Activated CD4-positive, alpha-beta memory T cell treated with anti-CD3 and anti-CD28 coated beads for 36 hours (primary cell): ENCODE measurements around the gene MAP3K5. TPM values are rescaled to one million over a fixed set of nuclear protein-coding genes. Genes with fewer than 3 reads are reported as not detected.
A peak's percentile ranks its signal among the peaks of the same experiment; 100 is the strongest.

Experiments
- CTCF ChIA-PET: fragments of 350-600 bp; sonication (Branson Sonifier 250); formaldehyde crosslinking; loops from one replicate; lab custom pipeline; 2021; ENCODE audit warnings: antibody characterized with exemption, inconsistent platforms; lab: Charles Lee
- POLR2A ChIA-PET: fragments of 350-600 bp; sonication (Branson Sonifier 250); formaldehyde crosslinking; loops from one replicate; lab custom pipeline; 2021; ENCODE audit warnings: antibody characterized with exemption; lab: Charles Lee
- DNase-seq: peaks from one replicate; pipeline ENCODE4 v3.0.0-alpha.2; 2020
- H3K27ac Mint-ChIP-seq: one replicate; pipeline ENCODE4 v1.8.0; 2021; ENCODE audit warnings: mixed read lengths
- H3K27me3 Mint-ChIP-seq: one replicate; pipeline ENCODE4 v1.8.0; 2021; ENCODE audit warnings: mixed read lengths
- H3K36me3 Mint-ChIP-seq: one replicate; pipeline ENCODE4 v1.8.0; 2021; ENCODE audit warnings: mixed read lengths
- H3K4me1 Mint-ChIP-seq: one replicate; pipeline ENCODE4 v1.8.0; 2021; ENCODE audit warnings: low read depth, mixed read lengths
- H3K4me3 Mint-ChIP-seq: one replicate; pipeline ENCODE4 v1.8.0; 2021; ENCODE audit warnings: mild to moderate bottlenecking, mixed read lengths
- H3K9me3 Mint-ChIP-seq: one replicate; pipeline ENCODE4 v1.8.0; 2021; ENCODE audit warnings: mixed read lengths
- intact Hi-C: fragments of 100-400 bp; cut with micrococcal nuclease; formaldehyde crosslinking; loops from one replicate; pipeline ENCODE4 v1.15.1; 2023
- total RNA-seq, 2 experiments: library from RNA; stranded (reverse); gene quantifications; one replicate each; pipeline ENCODE4 v1.2.3, GENCODE V29; 2021

The MAP3K5 gene
- total RNA-seq, 2 experiments from 2014 or later = 13.2 to 13.8 TPM

DNA sequence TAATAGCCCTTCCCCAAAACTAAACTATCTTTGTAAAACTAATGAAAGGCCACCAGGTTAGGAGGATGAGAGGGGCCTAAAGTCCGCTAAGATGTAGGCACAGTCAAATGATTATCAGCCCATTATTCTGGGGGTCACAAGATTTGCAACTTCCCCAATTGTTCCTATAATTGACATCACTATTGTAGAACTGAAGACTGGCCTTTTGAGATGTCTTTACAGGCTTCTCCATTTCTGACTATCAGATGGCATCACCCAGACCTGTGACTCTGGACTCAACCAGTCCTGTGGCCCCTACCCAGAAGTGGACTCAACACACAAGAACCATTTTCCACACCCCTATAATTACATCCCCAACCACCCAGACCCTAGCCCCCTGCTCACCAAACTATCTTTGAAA lies 180.5 kb downstream of the MAP3K5 start:
- Mint-ChIP-seq H3K27me3 (no peaks in the 10 kb centered on the region), H3K27ac (no peak overlapping the region), H3K9me3 (no peaks in the 10 kb centered on the region), H3K4me1 (peaks cover 15% of the 10 kb centered on the region), H3K36me3 (peaks cover 3% of the 10 kb centered on the region), H3K4me3 (no peak overlapping the region)
- CTCF ChIA-PET = interaction anchor here (0.6 to 4.0 kb wide), 3 partner anchors 33 to 267 kb away, joined by 3 to 19 read pairs (median 3); partner anchors contain the start of gene MAP3K5
- intact Hi-C loops = no loop called here
- DNase-seq = no peak
- POLR2A ChIA-PET = no interaction called here

- ChIA-PET CTCF (interaction anchor here (0.6 kb wide), 2 partner anchors 181 to 267 kb away, joined by 3 read pairs; partner anchors contain the start of gene MAP3K5), POLR2A (no interaction called here)
- intact Hi-C loops = no loop called here
- Mint-ChIP-seq H3K4me1 (peaks cover 15% of the 10 kb centered on the region), H3K27ac (no peak overlapping the region), H3K27me3 (no peaks in the 10 kb centered on the region), H3K9me3 (no peaks in the 10 kb centered on the region), H3K4me3 (no peak overlapping the region), H3K36me3 (peaks cover 3% of the 10 kb centered on the region)
- DNase-seq = no peak
Observed at GRCh38 chr6:136611133-136611532, 181.1 kb downstream of the MAP3K5 start.

GRCh38 chr6:136609873-136610706 lies 182.2 kb downstream of the MAP3K5 start:
- Mint-ChIP-seq H3K27ac (peak overlapping the region; percentile 44), H3K4me3 (no peak overlapping the region), H3K4me1 (peaks cover 15% of the 10 kb centered on the region), H3K36me3 (peaks cover 3% of the 10 kb centered on the region), H3K9me3 (no peaks in the 10 kb centered on the region), H3K27me3 (no peaks in the 10 kb centered on the region)
- intact Hi-C loops = loop anchor here (5.0 to 10.0 kb wide), 2 partner anchors 32 to 315 kb away; partner anchors contain the start of gene SLC35D3
- CTCF ChIA-PET = interaction anchor here (0.5 to 1.5 kb wide), 4 partner anchors 9 to 182 kb away, joined by 4 to 8 read pairs (median 5); partner anchors contain the start of gene MAP3K5
- no peak for DNase-seq
- POLR2A ChIA-PET = interaction anchor here (1.0 kb wide), 1 partner anchor 182 kb away, joined by 4 read pairs; the partner anchor contains the start of gene MAP3K5

DNA sequence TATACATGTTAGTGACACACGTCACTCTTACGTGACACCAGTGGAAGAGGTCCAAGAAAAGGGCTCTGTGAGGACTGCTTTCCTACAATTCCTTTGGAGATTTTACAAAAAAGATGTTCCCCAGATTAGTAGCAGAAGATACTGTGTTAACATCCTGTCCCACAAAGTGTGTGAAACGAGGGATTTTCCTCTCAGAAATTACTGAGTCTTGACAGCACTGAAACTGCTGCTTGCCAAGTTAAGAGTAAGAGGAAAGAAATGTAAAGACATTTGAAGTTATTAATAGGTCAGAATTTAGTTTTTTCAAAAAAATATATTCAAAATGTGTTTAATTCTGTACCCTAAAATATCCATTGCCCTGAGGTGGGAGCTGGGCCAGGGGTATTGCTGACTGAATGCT lies 183.3 kb downstream of the MAP3K5 start:
- H3K27ac Mint-ChIP-seq = no peak overlapping the region
- H3K36me3 Mint-ChIP-seq = peaks cover 8% of the 10 kb centered on the region

DNA sequence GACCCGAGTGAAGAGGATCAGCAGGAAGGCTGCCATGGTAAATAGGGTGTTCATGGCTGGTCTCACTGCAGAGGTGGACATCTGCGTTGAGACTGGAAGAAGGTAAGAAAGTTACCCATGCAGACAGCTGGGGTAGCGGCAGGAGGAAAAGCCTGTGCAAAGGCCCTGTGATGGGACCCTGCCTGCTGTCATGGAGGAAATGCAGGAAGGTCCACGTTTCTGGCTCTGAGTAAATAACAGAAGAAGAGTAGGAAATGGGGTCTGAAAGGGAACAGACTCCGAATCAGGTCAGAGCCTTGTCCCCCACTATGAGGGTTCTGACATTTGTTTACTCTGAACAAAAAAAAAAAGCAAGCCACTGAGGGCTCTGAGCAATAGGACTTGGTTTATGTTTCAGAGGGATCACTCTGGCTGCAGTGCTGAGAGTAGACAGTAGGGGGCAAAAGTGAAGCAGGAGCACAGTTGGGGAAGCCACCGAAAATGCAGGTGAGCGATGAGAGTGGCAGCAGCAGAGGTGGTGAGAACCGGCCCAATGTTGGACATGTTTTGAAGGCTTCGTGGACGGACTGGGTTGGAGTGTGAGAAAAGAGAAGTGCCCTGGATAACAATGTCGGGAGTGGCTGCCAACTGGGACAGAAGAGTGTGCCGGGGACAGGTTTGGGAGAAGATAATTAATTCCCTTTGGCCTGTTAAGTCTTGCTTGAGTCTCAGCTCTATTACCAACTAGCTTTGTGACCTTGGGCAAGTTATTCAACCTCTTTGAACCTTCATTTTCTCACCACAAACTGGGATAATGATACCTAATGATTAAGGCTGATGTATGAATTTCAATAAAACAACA lies 184.1 kb downstream of the MAP3K5 start:
- POLR2A ChIA-PET = no interaction called here
- Mint-ChIP-seq H3K27me3 (no peaks in the 10 kb centered on the region), H3K27ac (no peak overlapping the region), H3K4me3 (no peak overlapping the region), H3K36me3 (peaks cover 12% of the 10 kb centered on the region), H3K9me3 (no peaks in the 10 kb centered on the region), H3K4me1 (peaks cover 15% of the 10 kb centered on the region)
- CTCF ChIA-PET = interaction anchor here (0.6 to 3.2 kb wide), 7 partner anchors 14 to 184 kb away, joined by 3 to 29 read pairs (median 3); partner anchors contain the start of gene MAP3K5
- intact Hi-C loops = loop anchor here (1.0 to 10.0 kb wide), 4 partner anchors 14 to 317 kb away; partner anchors contain the start of gene SLC35D3
- DNase-seq = peak; percentile 90

More for the DNA sequence above, 183.3 kb downstream of the MAP3K5 start:
- H3K9me3 Mint-ChIP-seq = no peaks in the 10 kb centered on the region
- H3K27me3 Mint-ChIP-seq = no peaks in the 10 kb centered on the region
- no peak for DNase-seq
- H3K4me1 Mint-ChIP-seq = peaks cover 15% of the 10 kb centered on the region
- CTCF ChIA-PET = interaction anchor here (0.6 to 3.2 kb wide), 6 partner anchors 15 to 183 kb away, joined by 3 to 29 read pairs (median 4); partner anchors contain the start of gene MAP3K5
- POLR2A ChIA-PET = no interaction called here
- no peak overlapping the region for H3K4me3 Mint-ChIP-seq
- intact Hi-C loops = loop anchor here (1.0 to 10.0 kb wide), 4 partner anchors 15 to 316 kb away; partner anchors contain the start of gene SLC35D3

DNA sequence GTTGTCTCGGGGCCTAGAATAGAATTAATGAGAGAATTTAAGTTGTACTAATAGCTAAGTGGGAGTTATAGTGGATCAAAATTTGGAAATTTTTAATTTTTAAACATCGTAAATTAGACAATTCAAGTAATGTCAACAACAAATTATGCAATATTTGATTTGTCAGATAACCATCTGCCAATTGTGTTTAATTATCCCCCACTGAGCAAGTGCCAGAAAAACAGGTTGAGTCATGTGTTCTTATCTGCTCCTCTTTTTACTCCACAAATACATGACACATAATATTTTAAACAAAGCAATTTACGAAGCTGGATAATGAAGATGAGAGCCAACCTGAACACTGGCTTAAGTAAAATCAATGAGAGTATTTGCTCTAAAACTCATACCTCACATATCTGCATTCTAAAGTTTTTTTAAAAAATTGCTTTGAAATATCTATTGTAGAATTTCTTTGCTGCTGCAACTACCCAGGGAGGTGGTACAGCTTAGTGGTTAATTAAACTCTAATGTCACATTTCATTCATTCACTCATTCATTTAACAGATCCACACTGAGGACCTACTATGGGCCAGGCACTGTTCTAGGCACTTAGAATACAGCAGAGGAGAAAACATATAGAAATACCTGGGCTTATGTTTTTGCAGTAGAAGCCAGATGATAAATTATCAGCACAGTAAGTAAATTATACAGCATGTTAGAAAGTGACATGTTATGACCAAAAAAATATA lies 184.9 kb downstream of the MAP3K5 start:
- ChIA-PET CTCF (interaction anchor here (0.5 to 3.2 kb wide), 6 partner anchors 14 to 185 kb away, joined by 3 to 29 read pairs (median 4); partner anchors contain the start of gene MAP3K5), POLR2A (interaction anchor here (0.9 kb wide), 1 partner anchor 185 kb away, joined by 3 read pairs; the partner anchor contains the start of gene MAP3K5)
- no peaks in the 10 kb centered on the region for H3K9me3 Mint-ChIP-seq
- peaks cover 15% of the 10 kb centered on the region for H3K4me1 Mint-ChIP-seq
- no peak for DNase-seq
- no peaks in the 10 kb centered on the region for H3K27me3 Mint-ChIP-seq
- intact Hi-C loops = loop anchor here (5.0 to 10.0 kb wide), 2 partner anchors 35 to 317 kb away; partner anchors contain the start of gene SLC35D3
- peaks cover 12% of the 10 kb centered on the region for H3K36me3 Mint-ChIP-seq
- no peak overlapping the region for H3K27ac Mint-ChIP-seq
- no peak overlapping the region for H3K4me3 Mint-ChIP-seq

DNA sequence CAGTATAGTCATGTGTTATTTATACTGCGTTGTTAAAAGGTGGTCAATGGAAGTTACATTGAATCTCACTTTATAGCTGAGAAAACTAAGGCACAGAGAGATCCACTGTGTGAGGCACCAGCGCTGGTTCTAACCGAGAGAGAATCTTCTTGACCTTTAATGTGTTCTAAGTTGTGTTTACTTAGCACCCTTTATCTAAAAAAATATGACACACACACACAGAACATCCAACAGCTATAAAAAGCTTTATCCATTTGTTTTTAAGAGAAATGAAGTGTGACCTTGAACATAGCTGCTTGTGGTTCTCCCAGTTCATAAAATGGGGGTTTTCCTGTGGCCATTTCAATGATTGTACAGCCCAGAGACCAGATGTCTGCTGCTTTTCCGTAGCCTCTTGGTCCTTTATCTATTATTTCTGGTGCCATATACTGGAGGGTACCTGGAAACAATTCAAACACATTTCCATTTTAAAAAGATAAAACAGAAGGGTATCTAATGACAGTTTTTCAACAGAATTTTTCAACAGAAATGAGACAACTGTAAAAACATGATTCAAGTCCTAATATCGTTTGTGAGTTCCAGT lies 187.3 kb downstream of the MAP3K5 start:
- Mint-ChIP-seq H3K4me1 (peaks cover 8% of the 10 kb centered on the region), H3K4me3 (no peak overlapping the region), H3K27me3 (no peaks in the 10 kb centered on the region), H3K36me3 (peaks cover 17% of the 10 kb centered on the region), H3K27ac (no peak overlapping the region), H3K9me3 (no peaks in the 10 kb centered on the region)
- DNase-seq = no peak
- CTCF ChIA-PET = interaction anchor here (0.9 to 1.2 kb wide), 2 partner anchors 38 to 187 kb away, joined by 4 to 7 read pairs; partner anchors contain the start of gene MAP3K5
- intact Hi-C loops = loop anchor here (5.0 to 10.0 kb wide), 2 partner anchors 37 to 320 kb away; partner anchors contain the start of gene SLC35D3
- POLR2A ChIA-PET = no interaction called here

DNA sequence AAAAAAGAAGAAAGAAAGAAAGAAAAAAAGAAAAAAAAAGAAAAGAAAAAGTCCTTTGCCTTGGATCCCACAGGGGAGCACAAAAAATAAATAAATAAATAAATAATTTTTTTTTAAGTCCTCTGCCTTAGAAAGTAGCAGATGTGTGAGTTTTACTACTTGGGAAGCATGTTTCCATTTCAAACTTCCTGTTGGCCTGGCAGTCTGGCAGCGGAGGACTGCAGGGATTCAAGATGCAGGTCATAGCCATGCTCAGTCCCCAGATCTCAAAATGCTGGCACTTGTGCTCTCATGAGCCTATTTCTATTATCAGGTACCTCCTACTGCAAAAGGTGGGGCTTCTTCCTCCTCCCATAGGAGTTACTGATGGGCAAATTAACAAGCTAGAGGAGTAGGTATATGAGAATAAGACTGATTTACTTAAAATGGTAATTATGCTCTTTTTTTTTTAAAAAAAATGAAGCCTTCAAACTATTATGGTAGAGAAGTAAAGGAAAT lies 187.9 kb downstream of the MAP3K5 start:
- no peak overlapping the region for H3K27ac Mint-ChIP-seq

DNA sequence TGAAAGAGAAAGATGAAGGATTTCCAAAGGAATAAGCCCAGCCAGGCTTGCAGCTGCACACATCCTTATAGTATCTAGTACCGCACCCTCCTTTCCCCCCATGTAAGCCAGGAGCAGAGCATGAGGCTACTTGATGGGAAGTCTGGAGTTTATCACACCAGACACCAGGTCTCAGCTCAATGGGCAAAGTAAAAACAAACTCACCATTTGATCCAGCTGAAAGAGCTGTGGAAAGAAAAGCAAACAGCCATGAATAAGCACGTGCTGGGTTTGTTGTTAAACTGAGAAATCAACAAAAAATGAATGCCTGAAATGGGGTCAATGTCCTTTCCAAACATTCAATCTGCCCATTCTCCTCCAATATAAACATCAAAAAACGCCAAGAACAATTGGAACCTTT lies 191.5 kb downstream of the MAP3K5 start:
- ChIA-PET POLR2A (no interaction called here), CTCF (interaction anchor here (0.7 to 1.5 kb wide), 5 partner anchors 9 to 223 kb away, joined by 3 to 5 read pairs (median 4); partner anchors contain the start of gene MAP3K5)
- H3K27me3 Mint-ChIP-seq = no peaks in the 10 kb centered on the region
- DNase-seq = no peak
- H3K9me3 Mint-ChIP-seq = no peaks in the 10 kb centered on the region
- peaks cover 4% of the 10 kb centered on the region for H3K4me1 Mint-ChIP-seq
- H3K27ac Mint-ChIP-seq = no peak overlapping the region
- H3K36me3 Mint-ChIP-seq = peaks cover 25% of the 10 kb centered on the region
- intact Hi-C loops = loop anchor here (10.0 kb wide), 1 partner anchor 324 kb away; the partner anchor contains the start of gene SLC35D3
- no peak overlapping the region for H3K4me3 Mint-ChIP-seq

More for the DNA sequence above, 187.9 kb downstream of the MAP3K5 start:
- H3K36me3 Mint-ChIP-seq = peaks cover 19% of the 10 kb centered on the region
- intact Hi-C loops = loop anchor here (10.0 kb wide), 1 partner anchor 320 kb away; the partner anchor contains the start of gene SLC35D3
- H3K9me3 Mint-ChIP-seq = no peaks in the 10 kb centered on the region
- H3K4me3 Mint-ChIP-seq = no peak overlapping the region
- H3K4me1 Mint-ChIP-seq = peaks cover 5% of the 10 kb centered on the region
- no peaks in the 10 kb centered on the region for H3K27me3 Mint-ChIP-seq
- ChIA-PET CTCF (interaction anchor here (0.8 to 1.2 kb wide), 3 partner anchors 39 to 188 kb away, joined by 3 to 7 read pairs (median 4); partner anchors contain the start of gene MAP3K5), POLR2A (no interaction called here)
- no peak for DNase-seq

DNA sequence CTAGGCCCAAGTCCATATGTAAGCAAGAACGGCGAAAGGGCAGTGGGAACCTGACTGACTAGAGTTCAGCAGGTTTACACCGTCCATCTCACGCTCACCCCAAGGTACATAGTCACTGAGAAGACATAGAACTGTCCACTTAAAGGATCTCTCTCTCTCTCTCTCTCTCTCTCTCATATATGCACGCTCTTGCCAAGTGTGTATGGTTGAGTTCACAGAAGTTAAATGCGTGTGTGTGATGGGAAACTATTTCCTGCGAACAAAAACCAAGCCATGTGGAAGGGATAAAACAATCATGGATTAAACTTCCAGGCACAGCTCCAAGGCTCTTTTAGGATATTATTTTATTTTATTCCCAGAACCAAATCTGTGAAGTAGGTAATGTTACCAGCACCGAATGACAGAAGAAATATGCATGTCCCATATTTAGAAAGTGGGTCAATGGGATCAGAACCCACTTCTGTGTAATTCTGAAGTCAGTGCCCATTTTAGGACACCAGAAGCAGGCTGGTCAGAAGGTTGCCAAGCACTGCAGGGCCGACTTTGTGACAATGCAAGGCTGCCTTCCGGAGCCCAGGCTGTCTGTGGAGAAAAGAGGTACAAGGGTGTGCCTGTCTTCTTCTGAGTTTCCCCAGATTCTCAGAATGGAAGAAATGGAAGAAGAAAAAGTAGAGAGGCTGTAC lies 192.8 kb downstream of the MAP3K5 start:
- Mint-ChIP-seq H3K36me3 (peaks cover 26% of the 10 kb centered on the region), H3K9me3 (no peaks in the 10 kb centered on the region), H3K4me1 (peaks cover 12% of the 10 kb centered on the region), H3K4me3 (no peak overlapping the region), H3K27me3 (no peaks in the 10 kb centered on the region), H3K27ac (no peak overlapping the region)
- intact Hi-C loops = loop anchor here (10.0 kb wide), 1 partner anchor 325 kb away; the partner anchor contains the start of gene SLC35D3
- ChIA-PET CTCF (interaction anchor here (1.1 kb wide), 1 partner anchor 193 kb away, joined by 3 read pairs; the partner anchor contains the start of gene MAP3K5), POLR2A (no interaction called here)
- no peak for DNase-seq
